Prostate gland (tissue), 2 donors: ENCODE measurements around the gene AFP.

ENCODE experiments used
- CTCF ChIP-seq, 4 experiments: fragments of 200-600 bp in 2 of 4; fragments of 450-650 bp in 2 of 4; sonication (generic) in 2 of 4; IDR thresholded peaks; 1 replicate in 3 of 4; 2 replicates in 1 of 4; pipeline ENCODE4 v1.5.1; 2016 to 2019; ENCODE audit warnings: antibody characterized with exemption in 4 of 4, mild to moderate bottlenecking in 2 of 4, moderate library complexity in 2 of 4
- POLR2AphosphoS5 ChIP-seq: sonication (generic); formaldehyde crosslinking; IDR thresholded peaks from one replicate; pipeline ENCODE4 v1.6.1; 2017; ENCODE audit warnings: antibody characterized with exemption

GRCh38 chr4:73435984-73436383, at the start of gene AFP:
- no peak for TF ChIP-seq CTCF (IDR thresholded peaks at IDR 0.05)
- TF ChIP-seq POLR2AphosphoS5: no peak
